ENCODE results near the gene PSMG3.

PSMG3 gene

DNA sequence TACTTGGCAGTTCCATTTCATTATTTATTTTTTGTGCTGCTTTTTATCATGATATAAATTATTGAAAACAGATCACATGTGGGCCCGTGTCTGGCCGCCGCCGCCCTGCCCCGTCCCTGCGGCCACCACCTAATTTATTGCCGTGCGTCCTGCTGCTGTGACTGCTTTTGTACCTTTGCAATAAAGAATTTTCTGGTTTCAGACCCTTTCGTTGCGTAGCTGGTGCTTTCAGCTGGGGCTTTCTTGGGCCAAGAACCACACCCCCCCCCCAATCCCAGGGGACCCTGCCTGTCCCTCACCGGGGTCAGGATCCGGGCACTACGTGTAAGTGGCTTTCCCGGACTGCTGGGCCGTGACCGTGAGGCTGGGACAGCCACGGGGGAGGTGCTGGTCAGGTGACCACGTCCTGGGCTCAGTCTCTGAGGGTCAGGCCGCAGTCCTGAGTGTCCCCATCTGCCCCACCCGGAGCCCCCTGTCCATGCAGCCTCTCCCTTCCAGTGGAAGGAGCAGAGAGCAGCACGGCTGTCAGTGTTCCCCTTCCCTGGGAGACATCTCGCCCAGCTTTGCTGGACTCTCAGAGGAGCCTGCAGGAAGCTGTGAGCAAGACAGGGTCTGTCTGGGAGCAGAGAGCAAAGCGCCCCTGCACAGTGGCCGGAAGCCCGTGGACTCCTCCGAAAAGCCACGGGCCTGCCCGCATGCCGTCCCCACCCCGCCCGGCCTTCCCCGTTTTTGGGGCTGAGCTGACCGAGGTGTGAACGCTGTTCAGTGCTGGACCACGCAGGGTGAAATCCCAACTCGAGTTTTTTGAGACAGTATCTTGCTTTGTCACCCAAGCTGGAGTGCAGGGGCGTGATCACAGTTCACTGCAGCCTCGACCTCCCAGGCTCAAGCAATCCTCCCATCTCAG is 26.7 kb downstream of the PSMG3 start:
- DNase-seq: no peak

DNA sequence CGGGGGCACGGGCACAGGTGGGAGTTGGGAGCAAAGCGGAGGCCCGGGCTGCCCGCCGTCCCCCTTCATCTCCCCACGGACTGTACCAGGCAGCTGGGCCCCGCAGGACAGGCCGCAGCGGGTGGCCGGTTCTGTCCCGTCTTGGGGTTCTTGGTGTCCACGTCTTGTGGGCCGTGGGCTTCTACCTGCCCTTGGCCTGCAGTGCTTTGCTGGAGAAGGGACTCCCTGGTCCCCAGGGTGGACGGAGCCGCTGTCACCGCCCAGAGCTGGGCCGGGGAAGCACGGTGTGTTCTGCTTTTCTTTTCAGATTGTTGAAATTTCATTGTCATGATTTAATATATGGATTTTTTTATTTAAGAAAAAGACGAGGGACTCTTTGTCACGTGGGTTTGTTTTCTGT is 27.5 kb downstream of the PSMG3 start:
- DNase-seq: no peak

DNA sequence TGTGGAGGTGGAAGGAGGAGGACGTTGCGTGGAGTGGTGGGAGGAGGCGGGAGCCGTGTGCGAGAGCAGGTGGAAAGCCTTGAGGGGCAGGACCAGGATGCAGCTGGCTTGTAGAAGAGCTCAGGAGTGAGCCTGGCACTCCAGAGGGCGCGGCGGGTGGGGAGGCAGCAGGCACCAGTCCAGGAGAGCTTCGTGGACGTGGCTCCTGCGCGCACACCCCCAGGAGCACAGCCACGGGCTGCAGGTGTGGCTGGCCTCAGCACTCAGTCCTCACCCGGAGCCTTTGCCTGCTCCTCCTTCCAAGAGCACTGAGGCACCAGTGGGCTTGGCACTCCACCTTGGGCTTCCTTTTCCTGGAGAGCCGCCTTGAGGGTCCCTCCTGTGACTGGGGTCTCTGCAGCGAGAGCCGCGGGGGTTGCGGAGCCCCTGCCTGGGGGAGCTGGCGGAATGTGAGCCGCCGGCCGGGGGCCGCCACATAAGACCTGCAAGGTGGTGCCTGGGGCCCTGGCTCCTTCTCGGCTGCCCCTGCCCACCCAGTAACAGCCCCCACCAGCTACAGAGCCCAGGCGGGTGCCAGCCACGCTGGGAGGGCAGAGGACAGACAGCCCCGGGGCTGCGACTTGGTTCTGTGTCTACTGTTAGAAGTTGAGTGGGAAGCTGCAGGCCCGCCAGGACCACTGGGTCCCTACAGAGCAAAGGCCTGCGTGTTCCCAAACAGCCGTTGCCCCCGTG is 28.2 kb downstream of the PSMG3 start:
- DNase-seq: no peak

DNA sequence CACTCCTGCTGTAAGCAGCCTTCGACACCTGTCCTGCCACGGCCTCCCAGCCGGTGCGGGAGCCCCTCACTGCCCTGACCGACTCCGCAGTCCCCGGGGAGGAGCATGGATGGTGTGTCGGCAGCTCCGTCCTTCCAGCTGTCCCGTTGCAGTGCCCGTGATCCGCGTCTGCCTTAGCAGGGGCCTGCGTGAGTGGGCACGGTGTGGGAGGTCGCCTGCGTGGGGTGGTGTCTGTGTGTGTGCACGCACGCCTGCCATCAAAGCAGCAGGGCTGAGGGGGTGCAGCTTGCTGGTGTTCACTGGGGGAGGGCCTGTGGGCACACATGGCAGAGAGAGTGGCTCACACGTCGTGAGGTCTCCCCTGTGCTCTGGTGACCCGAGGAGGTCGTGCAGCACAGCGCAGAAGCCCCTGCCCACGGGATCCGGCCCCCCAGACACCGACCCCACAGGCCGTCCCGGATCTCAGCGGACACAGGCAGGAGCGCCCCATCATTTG is 29.0 kb downstream of the PSMG3 start:
- no peak for DNase-seq

DNA sequence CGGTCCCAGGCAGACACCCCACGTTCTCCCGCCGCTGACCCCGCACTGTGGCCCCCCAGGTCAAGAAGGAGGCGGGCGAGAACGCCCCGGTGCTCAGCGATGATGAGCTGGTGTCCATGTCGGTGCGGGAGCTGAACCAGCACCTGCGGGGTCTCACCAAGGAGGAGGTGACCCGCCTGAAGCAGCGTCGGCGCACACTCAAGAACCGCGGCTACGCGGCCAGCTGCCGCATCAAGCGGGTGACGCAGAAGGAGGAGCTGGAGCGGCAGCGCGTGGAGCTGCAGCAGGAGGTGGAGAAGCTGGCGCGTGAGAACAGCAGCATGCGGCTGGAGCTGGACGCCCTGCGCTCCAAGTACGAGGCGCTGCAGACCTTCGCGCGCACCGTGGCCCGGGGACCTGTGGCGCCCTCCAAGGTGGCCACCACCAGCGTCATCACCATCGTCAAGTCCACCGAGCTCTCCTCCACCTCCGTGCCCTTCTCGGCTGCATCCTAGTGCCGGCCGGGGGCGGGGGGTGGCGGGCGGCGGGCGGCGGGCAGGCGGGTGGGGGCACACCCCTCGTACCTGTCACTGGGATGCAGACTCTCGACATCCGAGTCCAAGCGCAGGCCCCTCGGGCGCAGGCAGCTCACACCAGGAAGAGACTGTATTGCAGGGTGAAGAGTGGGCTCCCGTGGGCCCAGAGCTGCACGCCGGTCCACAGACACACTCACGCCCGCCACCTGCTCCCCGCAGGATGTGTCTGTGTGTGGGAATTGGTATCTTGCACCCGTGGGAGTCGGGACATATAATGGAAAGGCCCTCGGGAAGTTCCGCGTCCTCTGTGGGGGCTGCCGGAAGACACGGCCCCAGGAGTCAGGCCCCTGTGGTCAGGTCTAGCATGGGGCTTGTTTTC is 29.7 kb downstream of the PSMG3 start:
- DNase-seq: no peak

DNA sequence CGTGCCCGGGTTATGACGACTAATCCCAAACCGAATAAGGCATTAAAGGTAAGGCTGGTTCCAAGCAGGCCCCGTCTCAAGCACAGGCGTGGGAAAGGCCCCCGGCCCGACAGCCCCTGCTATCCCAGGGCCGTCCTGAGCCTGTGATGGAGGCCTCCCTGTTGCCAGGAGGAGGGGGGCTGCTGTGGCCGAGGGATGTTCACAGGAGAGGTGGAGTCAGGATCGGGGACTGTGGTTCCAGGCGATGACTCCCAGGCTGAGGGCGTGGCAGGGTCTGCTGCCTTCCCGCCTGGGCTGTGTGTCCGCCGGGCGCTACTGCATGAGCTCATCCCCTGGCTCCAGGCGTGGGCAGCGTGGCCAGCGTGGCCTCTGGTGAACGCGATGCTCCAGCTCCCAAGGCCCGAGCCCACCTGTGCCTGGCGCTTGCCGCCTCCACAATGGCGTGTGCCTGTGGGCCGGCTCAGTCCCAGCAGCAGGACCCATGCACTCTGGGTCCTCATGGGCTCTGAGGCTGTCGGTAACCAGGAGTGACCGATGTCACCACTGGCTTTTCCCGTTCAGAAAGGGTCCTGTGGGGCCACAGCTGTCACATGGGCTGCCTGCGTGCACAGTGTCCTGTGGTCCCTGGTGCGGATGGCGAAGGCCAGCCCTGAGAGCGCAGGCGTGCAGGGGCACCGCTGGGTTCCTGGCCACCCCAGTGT is 30.5 kb downstream of the PSMG3 start:
- DNase-seq: no peak

DNA sequence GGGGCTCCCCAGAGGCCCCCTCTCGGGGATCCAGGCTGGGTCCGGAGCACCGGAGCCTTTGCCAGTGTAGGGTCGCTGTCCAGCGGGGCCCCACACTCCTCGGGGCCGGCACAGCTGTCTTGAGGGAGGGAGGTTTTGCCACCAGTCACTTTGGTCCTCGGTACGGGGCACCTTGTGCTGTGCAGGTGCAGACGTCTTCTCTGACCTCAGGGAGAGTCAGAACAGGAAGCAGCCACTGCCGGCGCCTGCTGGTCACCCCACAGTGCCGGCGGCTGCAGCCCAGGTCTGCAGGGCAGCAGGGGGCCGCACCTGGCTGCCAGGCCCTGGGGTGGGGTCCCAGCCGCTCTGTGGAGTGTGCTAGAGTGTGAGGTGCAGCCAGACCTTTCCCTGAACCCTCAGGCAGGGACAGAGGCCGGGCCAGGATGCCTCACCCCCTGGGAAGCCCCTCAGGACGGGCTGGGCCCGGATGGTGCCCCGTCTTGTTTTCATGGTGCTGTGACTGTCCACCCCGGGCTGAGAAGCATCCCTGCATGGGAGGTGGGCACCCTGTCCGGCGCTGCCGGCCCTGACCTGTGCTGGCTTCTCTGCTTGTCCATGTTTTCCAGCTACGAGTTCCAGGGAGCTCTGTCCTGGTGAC is 31.2 kb downstream of the PSMG3 start:
- no peak for DNase-seq

DNA sequence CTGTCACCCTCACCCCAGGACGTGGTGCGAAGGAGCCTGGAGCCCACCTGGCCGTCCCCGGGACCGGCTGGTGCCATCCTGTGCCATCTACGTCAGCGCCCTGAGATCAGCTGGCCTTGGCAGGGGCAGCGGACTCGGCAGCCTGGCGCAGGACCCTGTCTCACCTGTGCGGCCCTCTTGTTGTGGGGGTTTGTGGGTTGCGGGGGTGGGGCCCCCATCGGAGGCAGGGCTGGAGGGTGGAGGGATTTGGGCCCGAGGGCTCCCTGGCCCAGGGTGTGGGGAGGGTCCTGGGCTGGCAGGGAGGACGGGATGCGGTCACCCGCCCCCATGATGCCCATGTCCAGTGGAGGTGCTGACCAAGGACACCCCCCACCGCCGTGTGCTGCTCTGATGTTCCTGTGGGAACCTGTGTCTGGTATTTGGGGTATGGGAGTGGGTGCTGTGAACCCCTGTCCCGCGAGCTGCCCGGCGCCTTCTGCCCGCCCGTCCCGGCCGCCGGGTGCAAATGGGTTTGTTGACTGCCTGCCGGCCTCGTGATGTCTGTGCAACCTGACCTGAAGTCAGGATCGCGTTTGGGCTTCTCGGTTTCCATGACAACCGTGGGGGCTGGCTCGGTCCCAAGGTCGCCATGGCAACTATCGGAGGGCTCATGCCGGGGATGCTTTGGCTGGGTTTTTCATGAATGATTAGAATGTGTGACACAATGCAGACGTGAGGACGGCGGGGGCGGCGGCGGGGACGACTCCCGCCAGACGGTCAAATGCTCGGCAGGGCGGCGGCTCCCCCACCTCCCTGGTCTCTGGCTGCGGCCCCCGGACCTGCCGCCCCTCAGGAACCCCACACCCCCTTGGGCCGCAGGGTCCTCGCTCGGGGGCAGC is 32.1 kb downstream of the PSMG3 start:
- DNase-seq: no peak

DNA sequence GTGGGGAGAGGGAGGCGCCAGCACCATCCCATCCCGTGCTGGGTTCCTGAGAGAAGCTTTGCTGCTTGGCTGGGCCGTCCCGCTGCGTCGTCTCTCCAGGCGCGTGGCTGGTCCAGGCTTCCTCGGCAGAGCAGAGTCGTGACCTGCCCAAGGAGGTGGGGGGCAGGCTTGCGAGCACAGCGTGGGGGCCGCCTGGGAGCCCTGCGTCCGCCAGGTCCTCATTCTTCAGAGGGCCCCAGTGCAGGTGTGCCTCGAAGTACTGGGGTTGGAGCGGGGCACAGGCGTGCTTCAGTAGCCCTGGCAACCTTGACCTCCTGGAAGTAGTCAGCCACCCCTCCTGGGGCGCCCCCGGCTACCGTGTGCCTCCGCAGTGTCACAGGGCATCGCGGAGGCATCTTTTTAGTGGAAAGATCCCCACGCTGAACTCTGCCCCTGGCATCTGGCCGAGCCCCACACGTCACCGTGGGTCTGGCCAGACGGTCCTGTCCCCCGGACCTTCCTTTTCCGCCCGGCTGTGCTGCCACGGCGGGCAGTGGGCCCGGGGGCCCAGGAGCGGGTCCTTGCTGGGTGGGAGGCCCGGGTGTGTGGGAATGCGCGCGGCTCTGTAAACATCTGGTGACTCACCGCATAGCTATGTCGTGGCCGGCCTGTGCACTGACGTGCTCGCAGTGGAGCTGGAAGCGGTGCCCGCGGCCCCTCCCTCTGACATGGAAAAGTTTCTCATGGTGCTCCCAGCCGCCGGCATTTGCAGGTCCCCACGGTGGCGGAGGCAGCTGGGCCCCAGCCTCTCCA is 32.9 kb downstream of the PSMG3 start:
- peak; percentile 17 for DNase-seq

DNA sequence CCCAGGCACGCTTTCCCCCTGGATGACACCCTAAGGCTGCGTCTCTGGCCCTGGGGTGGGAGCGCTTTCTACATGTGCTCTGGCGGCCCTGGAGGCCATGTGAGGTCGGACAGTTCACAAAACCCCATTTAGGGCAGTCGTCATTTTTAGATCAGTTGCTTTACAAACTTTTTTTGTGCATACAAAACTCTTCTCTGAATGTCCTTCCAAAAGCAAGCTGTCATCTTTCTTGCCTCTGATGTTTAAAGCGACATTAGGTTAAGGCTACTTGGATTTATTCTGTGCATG is 33.4 kb downstream of the PSMG3 start:
- DNase-seq: no peak

DNA sequence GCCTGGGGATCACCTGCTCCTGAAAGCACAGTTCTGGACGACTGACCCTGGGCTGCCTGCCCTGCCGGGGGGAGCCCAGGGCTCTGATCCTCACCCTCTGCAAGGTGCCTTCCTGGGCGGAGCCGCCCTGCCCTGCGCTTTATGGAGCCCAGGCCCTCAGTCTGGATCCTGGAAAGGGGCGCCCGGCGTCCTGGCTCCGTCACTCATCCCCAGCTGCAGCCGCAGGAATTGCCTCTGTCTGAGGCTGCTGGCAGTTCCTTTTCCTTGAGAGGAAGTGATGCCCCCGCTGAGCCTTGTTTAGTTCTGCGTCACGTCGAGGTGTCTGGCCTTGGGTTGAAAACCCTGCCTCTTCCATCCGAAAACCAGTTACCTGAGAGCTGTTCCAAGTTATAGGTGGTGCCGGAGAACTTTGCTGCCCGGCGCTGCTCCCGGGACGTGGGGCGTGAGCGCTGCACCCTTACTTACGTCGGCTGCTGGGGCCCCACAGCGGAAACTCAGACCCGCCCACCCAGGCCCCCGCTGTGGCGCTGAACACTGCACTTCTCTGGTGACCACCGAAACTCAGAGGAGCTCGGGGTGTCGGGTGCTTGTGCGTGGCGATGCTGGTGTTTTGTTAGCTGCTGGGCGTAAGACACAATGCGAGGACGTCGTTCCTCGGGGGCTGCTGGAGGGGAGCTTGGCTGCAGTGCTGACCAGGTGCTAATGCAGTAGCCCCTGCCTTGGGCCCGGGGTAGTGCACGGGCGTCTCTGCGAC is 34.0 kb downstream of the PSMG3 start:
- peak; percentile 45 for DNase-seq

DNA sequence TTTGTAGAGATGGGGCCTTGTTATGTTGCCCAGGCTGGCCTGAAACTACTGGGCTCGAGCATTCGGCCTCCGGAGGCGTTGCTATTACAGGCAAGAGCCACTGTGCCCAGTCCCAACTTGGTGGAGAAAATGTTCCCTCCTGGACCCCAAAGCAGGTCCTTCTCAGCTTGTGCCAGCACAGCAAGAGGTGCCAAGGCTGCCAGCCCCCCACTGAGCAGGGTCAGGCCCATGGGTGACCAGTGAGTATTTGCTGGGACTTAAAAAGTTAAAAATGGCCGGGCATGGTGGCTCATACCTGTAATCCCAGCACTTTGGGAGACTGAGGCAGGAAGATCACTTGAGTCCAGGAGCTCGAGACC is 34.8 kb downstream of the PSMG3 start:
- DNase-seq: no peak

DNA sequence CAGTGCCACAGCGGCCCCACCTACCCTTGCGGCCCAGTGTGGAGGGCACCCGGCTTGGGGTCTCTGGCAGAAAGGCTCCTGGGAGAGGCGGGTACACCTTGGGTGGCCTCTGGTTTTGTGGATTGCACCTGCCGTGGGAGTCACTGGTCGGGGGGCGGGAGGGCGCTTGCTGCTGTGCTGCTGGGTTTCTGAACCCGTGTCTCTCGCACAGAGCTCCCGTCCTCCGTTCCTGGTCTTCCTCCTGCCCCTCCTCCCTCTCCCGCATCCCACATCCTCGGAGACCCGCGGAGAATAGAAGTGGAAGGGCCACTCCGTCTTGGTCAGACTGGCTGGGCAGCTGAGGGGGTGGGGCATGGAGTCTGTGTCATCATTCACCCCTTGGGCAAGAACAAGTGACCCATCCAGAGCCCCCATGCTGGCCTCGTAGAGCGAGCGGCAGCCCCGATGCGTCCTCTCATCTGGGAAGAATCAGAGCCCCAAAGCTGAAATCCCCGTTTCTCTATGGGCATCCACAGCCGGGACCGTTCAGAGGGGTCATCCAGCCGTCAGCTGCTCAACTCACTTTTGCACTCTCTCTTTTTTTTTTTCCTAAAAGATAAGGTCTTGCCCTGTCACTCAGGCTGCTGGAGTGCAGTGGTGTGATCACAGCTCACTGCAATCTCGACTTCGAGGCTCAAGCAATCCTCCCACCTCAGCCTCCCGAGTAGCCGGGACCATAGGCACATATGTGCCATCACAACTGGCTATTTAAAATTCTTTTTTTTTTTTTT is 35.3 kb downstream of the PSMG3 start:
- no peak for DNase-seq

DNA sequence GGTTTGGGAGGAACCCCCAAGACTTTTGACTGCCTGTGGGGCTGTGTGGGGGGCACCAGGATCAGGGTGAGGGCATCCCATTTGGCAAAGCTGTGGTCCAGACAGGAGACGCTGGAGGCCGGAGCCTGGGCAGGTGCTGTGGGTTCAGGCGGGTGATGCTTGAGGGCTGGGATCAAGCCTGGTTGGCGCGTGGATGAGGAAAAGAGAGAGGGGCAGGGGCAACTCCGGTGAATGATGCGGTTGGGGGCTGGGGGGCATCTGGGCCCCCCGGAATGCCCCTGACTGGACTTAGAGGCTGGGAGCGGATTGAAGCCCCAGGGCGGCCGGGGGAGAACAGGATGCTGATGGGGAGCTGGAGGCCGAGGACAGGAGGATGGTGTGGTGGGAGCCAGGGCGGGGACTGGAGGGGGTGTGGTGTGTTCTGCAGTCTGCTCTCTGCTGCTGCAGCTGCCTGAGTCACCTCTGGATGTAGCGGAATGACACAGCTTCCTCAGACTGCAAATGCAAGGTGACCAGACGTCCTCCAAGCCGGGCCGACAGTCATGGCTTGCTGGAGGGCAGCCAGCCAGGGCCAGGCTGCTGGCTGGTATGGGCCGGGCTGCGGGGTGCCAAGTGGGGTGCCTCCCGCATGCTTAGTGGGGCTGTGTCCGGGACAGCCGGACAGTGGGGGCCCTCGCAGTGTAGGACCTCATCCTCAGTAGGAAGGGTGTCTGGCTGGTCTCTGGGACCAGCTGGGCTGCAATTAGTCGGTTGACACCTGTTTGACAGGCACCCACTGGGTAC is 36.1 kb downstream of the PSMG3 start:
- DNase-seq: peak; percentile 8

DNA sequence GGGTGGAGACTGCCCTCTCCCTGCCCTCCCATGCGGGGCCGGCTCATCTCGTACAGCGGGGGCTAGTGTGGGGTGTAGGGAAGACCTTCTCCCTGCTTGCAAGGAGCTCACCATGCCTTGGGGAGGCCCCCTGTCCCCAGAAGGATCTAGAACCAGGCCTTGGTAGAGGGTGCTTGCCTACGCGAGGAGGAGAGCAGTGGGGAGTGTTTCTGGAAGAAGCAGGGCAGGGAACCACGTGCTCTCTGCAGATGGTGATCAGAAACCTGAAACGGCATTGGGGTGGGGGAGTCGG is 36.6 kb downstream of the PSMG3 start:
- no peak for DNase-seq

DNA sequence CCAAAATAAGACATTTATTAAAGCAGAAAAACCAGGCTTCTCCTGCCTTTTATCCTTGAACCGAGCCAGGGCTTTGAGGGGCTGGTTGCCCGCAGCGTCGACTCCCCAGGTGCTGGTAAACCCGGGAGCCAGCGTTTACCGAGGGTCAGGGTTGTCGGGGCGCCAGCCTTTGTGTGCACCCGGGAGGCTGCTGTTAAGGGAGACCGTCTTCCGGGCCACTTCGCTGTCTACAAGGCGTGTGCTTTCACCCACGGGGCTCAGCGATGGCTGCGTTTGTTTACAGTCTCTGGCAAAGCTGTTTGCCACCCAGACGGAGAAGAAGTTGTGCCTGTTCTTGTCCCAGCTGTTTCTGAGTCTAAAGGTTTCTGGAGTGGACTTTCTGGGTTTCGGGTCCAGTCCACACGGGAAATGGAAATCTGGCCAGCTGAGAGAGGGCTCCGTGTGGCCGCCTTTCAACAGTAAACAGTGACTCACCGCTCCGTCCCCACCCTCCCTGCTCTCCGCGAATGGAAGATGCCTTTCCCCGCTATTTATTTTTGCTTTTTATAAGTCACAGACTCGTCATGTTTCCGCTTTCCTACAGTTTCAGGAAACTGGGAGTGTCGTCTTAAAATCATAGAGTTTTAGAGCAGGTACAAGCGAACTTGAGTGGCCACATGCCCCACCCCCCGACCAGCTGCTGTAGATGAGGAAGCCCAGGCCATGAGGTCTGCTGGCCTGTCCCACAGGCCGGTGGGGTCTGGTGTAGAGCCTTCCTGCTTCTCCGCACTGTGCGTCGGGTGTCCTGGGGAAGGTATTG is 37.2 kb downstream of the PSMG3 start:
- peak; percentile 91 for DNase-seq

DNA sequence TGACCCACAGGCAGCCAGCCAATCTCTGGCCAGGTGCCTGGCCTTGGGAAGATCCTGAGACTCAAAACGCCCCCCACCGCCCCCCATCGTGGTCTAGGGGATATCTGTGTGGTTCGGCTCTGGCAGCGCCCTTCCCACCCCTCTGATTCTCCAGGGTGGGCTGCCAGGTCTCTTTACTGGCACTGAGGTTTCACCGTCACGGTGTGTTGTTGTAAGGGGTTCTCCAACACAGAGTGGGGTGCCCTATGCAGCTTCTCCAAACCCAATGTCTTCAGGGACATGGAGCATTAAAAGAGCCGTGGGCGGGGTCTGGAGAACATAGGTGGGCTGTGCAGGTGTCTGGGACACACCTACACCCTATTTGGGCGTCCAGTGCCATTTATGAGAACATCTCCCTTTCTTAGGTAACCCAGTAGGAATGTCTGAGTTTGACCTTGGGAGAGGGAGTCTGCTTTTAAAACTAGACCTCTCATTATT is 37.8 kb downstream of the PSMG3 start:
- no peak for DNase-seq
